ENCODE measurements around the gene TMEM169.

DNA sequence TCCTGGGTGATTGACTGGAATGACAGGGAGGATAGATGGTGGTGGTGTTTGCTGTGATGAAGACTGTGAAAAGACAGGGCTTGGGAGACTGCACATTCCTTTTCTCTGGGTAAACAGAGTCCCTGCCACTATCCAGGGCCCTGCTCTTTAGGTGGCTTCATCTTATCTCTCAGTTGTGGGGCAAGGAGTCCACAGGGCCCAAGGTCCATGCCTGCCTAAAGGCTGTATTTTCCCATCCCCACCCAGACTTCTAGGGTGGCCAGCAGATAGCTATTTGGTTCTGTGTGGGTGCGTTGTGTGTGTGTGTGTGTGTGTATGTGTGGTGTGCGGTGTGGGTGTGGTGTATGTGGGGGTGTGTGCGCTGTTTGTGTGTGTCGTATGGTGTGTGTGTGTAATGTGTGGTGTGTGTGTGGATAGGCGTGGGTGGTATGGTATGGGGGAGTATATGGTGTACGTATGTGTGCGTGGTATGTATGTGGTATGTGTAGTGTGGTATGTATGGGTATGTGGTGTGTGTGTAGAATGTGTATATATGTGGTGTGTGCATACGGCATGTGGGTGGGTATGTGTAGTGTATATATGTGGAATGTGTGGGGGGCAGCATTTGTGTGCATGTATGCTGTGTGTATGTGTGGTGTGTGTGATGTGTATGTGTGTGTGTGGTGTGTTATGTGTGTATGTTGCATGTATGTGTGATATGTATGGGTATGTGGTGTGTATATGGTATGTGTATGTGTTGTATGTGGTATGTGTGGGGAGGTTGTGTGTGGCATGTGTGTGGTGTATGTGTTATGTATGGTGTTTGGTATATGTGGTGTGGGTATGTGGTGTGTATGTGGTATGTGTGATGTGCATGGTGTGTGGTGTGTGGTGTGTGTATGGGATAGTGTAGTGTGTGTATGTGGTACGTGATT is 17.0 kb downstream of the TMEM169 start:
- TF ChIP-seq, protein P1, sequence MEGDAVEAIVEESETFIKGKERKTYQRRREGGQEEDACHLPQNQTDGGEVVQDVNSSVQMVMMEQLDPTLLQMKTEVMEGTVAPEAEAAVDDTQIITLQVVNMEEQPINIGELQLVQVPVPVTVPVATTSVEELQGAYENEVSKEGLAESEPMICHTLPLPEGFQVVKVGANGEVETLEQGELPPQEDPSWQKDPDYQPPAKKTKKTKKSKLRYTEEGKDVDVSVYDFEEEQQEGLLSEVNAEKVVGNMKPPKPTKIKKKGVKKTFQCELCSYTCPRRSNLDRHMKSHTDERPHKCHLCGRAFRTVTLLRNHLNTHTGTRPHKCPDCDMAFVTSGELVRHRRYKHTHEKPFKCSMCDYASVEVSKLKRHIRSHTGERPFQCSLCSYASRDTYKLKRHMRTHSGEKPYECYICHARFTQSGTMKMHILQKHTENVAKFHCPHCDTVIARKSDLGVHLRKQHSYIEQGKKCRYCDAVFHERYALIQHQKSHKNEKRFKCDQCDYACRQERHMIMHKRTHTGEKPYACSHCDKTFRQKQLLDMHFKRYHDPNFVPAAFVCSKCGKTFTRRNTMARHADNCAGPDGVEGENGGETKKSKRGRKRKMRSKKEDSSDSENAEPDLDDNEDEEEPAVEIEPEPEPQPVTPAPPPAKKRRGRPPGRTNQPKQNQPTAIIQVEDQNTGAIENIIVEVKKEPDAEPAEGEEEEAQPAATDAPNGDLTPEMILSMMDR (IDR thresholded peaks at IDR 0.05; ENCODE audit: low read depth, low read length), result no peak
- TF ChIP-seq POLR2A (IDR thresholded peaks at IDR 0.05; ENCODE audit: extremely low read depth, insufficient read length) (no peak), MYC (IDR thresholded peaks at IDR 0.05; ENCODE audit: low read depth, low read length) (no peak)
